Endothelial cell of umbilical vein (primary cell): Measurements from ENCODE around the gene KRCC1. TPM values are rescaled to one million over a fixed set of nuclear protein-coding genes. Genes with fewer than 3 reads are reported as not detected.

Experiments used
- BruUV-seq: library from RNA; stranded (reverse); fragments of 400-500 nt; replicated peaks from 2 replicates; lab custom pipeline; 2021; lab: Mats Ljungman, UMichigan
- CTCF ChIA-PET: fragments of 300-600, 350-600 bp; sonication (Branson Sonifier 250); formaldehyde crosslinking; loops from one replicate; lab custom pipeline; 2021; ENCODE audit warnings: antibody characterized with exemption, inconsistent platforms; lab: Charles Lee
- POLR2A ChIA-PET: fragments of 300-600, 350-600 bp; sonication (Branson Sonifier 250); formaldehyde crosslinking; loops from one replicate; lab custom pipeline; 2021; ENCODE audit warnings: antibody characterized with exemption, inconsistent platforms; lab: Charles Lee
- DNase-seq: peaks from one replicate; pipeline ENCODE4 v3.0.0-alpha.2; 2011; ENCODE audit warnings: low read depth, low spot score
- FAIRE-seq: peaks from 2 replicates; lab custom pipeline; 2011; peaks lifted over from hg19 to GRCh38; lab: Jason Lieb, UNC
- H2AFZ ChIP-seq: 2 replicates; pipeline ENCODE4 v1.6.0; 2012; ENCODE audit warnings: low read depth, low read length, control low read depth, inconsistent platforms
- H3K27ac ChIP-seq: 2 replicates; pipeline ENCODE4 v1.5.1; 2011; ENCODE audit warnings: low read depth, mild to moderate bottlenecking, control low read depth, low read length, moderate library complexity; ENCODE audit not compliant: insufficient read depth
- H3K27me3 ChIP-seq, 2 experiments: 2 replicates each; pipeline versions ENCODE4 v1.6.0 to v1.6.1; 2011; ENCODE audit warnings: low read length in 2 of 2, mixed read lengths in 1 of 2; ENCODE audit not compliant: control insufficient read depth in 2 of 2, insufficient read depth in 2 of 2
- H3K36me3 ChIP-seq, 2 experiments: 2 replicates in 1 of 2; 3 replicates in 1 of 2; pipeline ENCODE4 v1.5.1; 2011; ENCODE audit warnings: low read length in 2 of 2, mild to moderate bottlenecking in 1 of 2, moderate library complexity in 1 of 2; ENCODE audit not compliant: control insufficient read depth in 2 of 2, insufficient read depth in 2 of 2; ENCODE audit errors: extremely low read depth in 1 of 2
- H3K4me1 ChIP-seq: 3 replicates; pipeline ENCODE4 v1.5.1; 2011; ENCODE audit warnings: mild to moderate bottlenecking, low read length; ENCODE audit not compliant: control insufficient read depth, insufficient read depth; ENCODE audit errors: extremely low read depth
- H3K4me2 ChIP-seq: 2 replicates; pipeline ENCODE4 v1.6.1; 2011; ENCODE audit warnings: low read length, control low read depth, mixed read lengths; ENCODE audit not compliant: insufficient read depth
- H3K4me3 ChIP-seq, 3 experiments: fragments of 200-600 bp in 1 of 3; sonication (generic), shearing (Covaris generic) in 1 of 3; replicated peaks in 1 of 3; 2 replicates each; pipeline ENCODE4 v1.5.1; 2011 to 2016; ENCODE audit warnings: control low read depth in 3 of 3, low read length in 3 of 3, mild to moderate bottlenecking in 2 of 3, inconsistent platforms in 1 of 3, low read depth in 1 of 3, moderate library complexity in 1 of 3; ENCODE audit not compliant: insufficient read depth in 1 of 3
- H3K79me2 ChIP-seq: 2 replicates; pipeline ENCODE4 v1.6.0; 2012; ENCODE audit warnings: low read length, inconsistent platforms; ENCODE audit not compliant: control insufficient read depth, insufficient read depth
- H3K9ac ChIP-seq: replicated peaks from 2 replicates; pipeline ENCODE3; 2011; ENCODE audit warnings: low read length, control low read depth; ENCODE audit not compliant: insufficient read depth; ENCODE audit errors: extremely low read depth
- H3K9me1 ChIP-seq: replicated peaks from 3 replicates; pipeline ENCODE4 v1.6.0; 2011; ENCODE audit warnings: mild to moderate bottlenecking, low read length; ENCODE audit not compliant: control insufficient read depth, insufficient read depth; ENCODE audit errors: extremely low read depth
- H3K9me3 ChIP-seq: replicated peaks from 2 replicates; pipeline ENCODE4 v1.5.1; 2012; ENCODE audit warnings: low read length, inconsistent platforms; ENCODE audit not compliant: control insufficient read depth, insufficient read depth
- H4K20me1 ChIP-seq: replicated peaks from 2 replicates; pipeline ENCODE3; 2011; ENCODE audit warnings: mild to moderate bottlenecking, low read length; ENCODE audit not compliant: control insufficient read depth, insufficient read depth; ENCODE audit errors: extremely low read depth
- CTCF ChIP-seq, 2 donors: IDR thresholded peaks; 1 replicate in 1 of 2; 2 replicates in 1 of 2; pipeline ENCODE4 v1.5.1; 2011; ENCODE audit warnings: low read length in 2 of 2, mild to moderate bottlenecking in 2 of 2, moderate library complexity in 2 of 2, control low read depth in 1 of 2, inconsistent platforms in 1 of 2, low read depth in 1 of 2; ENCODE audit not compliant: insufficient read depth in 1 of 2; ENCODE audit errors: extremely low read depth in 1 of 2
- EZH2 ChIP-seq: IDR thresholded peaks from 2 replicates; pipeline ENCODE4 v1.6.1; 2012; ENCODE audit warnings: borderline replicate concordance, low read depth, mild to moderate bottlenecking, moderate library complexity, low read length, inconsistent platforms; ENCODE audit not compliant: severe bottlenecking
- FOS ChIP-seq: IDR thresholded peaks from 2 replicates; pipeline ENCODE4 v1.6.1; 2011; ENCODE audit warnings: mild to moderate bottlenecking, low read length, moderate library complexity, borderline replicate concordance; ENCODE audit not compliant: insufficient read depth
- GATA2 ChIP-seq: IDR thresholded peaks from 2 replicates; pipeline ENCODE4 v1.7.0; 2011; ENCODE audit warnings: low read depth, mild to moderate bottlenecking, moderate library complexity, mixed read lengths, low read length; ENCODE audit not compliant: insufficient read length, insufficient read depth
- JUN ChIP-seq: IDR thresholded peaks from 2 replicates; pipeline ENCODE4 v1.6.1; 2011; ENCODE audit warnings: borderline replicate concordance, low read depth; ENCODE audit not compliant: insufficient read length, insufficient read depth
- MAX ChIP-seq: IDR thresholded peaks from 2 replicates; pipeline ENCODE4 v1.6.1; 2011; ENCODE audit not compliant: insufficient read depth, insufficient read length
- MYC ChIP-seq: IDR thresholded peaks from one replicate; pipeline ENCODE4 v1.6.1; 2011; ENCODE audit warnings: mild to moderate bottlenecking, low read depth, low read length
- POLR2A ChIP-seq: IDR thresholded peaks from 2 replicates; pipeline ENCODE4 v1.6.1; 2012; ENCODE audit warnings: low read depth, mild to moderate bottlenecking, control low read depth, low read length
- POLR2AphosphoS5 ChIP-seq: IDR thresholded peaks from 2 replicates; pipeline ENCODE4 v1.6.1; 2012; ENCODE audit warnings: low read depth, mild to moderate bottlenecking, control low read depth, low read length, moderate library complexity; ENCODE audit not compliant: insufficient read depth
- dilution Hi-C: fragments of 300-500 bp; cut with MboI; formaldehyde crosslinking; loops from one replicate; pipeline ENCODE4 v1.15.0; 2019; ENCODE audit warnings: low sequenced_read_pairs; ENCODE audit not compliant: extremely low pct_ligation_motif_present
- intact Hi-C: fragments of 100-400 bp; cut with micrococcal nuclease; formaldehyde crosslinking; loops from one replicate; pipeline ENCODE4 v1.10.0; 2022
- polyA plus RNA-seq, 4 experiments: library from polyadenylated mRNA; depleted of rRNA in 3 of 4; stranded (reverse) in 3 of 4; unstranded in 1 of 4; fragments of >200 nt; gene quantifications; 2 replicates each; pipeline versions ENCODE4 v1.2.1 to v1.2.3, GENCODE V29; 2011 to 2012; ENCODE audit warnings: missing spikeins in 1 of 4
- total RNA-seq: library from RNA; stranded (reverse); gene quantifications from 2 replicates; pipeline ENCODE4 v1.2.3, GENCODE V29; 2021

KRCC1 gene
- total and polyA plus RNA-seq, 2 donors (not counting 3 experiments of a cell fraction or from before 2014, with no cell fraction given): 7.4 to 15.0 TPM

GRCh38 chr2:88028931-88029330 lies 26.7 kb downstream of the KRCC1 start:
- Histone ChIP-seq H3K79me2 (no peaks in the 10 kb centered on the region), H2AFZ (no peak overlapping the region), H3K4me2 (no peak overlapping the region), H3K4me1 (no peaks in the 10 kb centered on the region), H3K27me3 (no peaks in the 10 kb centered on the region), H3K9ac (no peak overlapping the region), H3K4me3 (no peak overlapping the region), H3K36me3 (peaks cover 4 to 9% of the 10 kb centered on the region in 2 experiments), H4K20me1 (no peaks in the 10 kb centered on the region), H3K27ac (no peak overlapping the region), H3K9me1 (no peaks in the 10 kb centered on the region), H3K9me3 (no peaks in the 10 kb centered on the region)
- ChIA-PET POLR2A (no interaction called here), CTCF (no interaction called here)
- no TSS peak for BruUV-seq
- no peak for FAIRE-seq
- DNase-seq: no peak
- intact Hi-C loops (no loop called here), dilution Hi-C loops (no loop called here)
- no peak for TF ChIP-seq CTCF (IDR thresholded peaks at IDR 0.05; ENCODE audit: extremely low read depth in 1 of 2, insufficient read depth in 1 of 2, low read depth in 1 of 2, low read length in 2 of 2)
- TF ChIP-seq GATA2: no peak
- no peak for TF ChIP-seq POLR2AphosphoS5
- no peak for TF ChIP-seq MAX
- TF ChIP-seq EZH2: no peak
- TF ChIP-seq FOS: no peak
- no peak for TF ChIP-seq JUN
- no peak for TF ChIP-seq POLR2A
- TF ChIP-seq MYC: no peak
